K562 (cell line): Measurements from ENCODE around the gene TTLL10. TPM values are rescaled to one million over a fixed set of nuclear protein-coding genes. Genes with fewer than 3 reads are reported as not detected.

Experiments
- ATAC-seq: fragments of 200-7000 bp; cut with Tn5 transposase; 3 replicates; pipeline ENCODE4 v1.9.1; 2020; ENCODE audit warnings: moderate library complexity
- BruUV-seq: library from RNA; stranded (reverse); fragments of 400-500 nt; replicated peaks from 2 replicates; lab custom pipeline; 2021; lab: Mats Ljungman, UMichigan
- CTCF ChIA-PET: fragments of 300-600 bp; formaldehyde crosslinking; extraction: SDS; loops from one replicate; lab custom pipeline; 2021; ENCODE audit warnings: low intra/inter-chr PET ratio; lab: Yijun Ruan, JAX
- POLR2A ChIA-PET: fragments of 300-600, 350-650 bp; sonication (Branson Sonifier 250); formaldehyde crosslinking; extraction: SDS; loops from one replicate; lab custom pipeline; 2021; ENCODE audit warnings: antibody characterized with exemption, inconsistent platforms; lab: Yijun Ruan, JAX
- DNase-seq, 4 experiments: peaks; one replicate each; pipeline versions ENCODE4 v3.0.0 to v3.0.0-alpha.2; 2011 to 2018; ENCODE audit warnings: low spot score in 3 of 4, mixed read lengths in 3 of 4; ENCODE audit errors: extremely low read depth in 1 of 4
- FAIRE-seq: peaks from 2 replicates; lab custom pipeline; 2011; peaks lifted over from hg19 to GRCh38; lab: Jason Lieb, UNC
- H2AFZ ChIP-seq: 2 replicates; pipeline ENCODE4 v1.6.0; 2011; ENCODE audit warnings: low read depth, low read length, control low read depth, inconsistent platforms
- H3K27ac ChIP-seq: fragments of 200-600 bp; 3 replicates; pipeline ENCODE4 v1.8.0; 2011; ENCODE audit warnings: low read depth, mild to moderate bottlenecking, control low read depth, inconsistent platforms, low read length, moderate library complexity, mixed read lengths; ENCODE audit errors: extremely low read depth
- H3K27me3 ChIP-seq, 2 experiments: fragments of 300-600 bp in 1 of 2; 2 replicates in 1 of 2; 3 replicates in 1 of 2; pipeline versions ENCODE4 v1.6.0 to v1.8.0; 2011; ENCODE audit warnings: inconsistent platforms in 2 of 2, low read length in 2 of 2, mild to moderate bottlenecking in 1 of 2, mixed read lengths in 1 of 2, moderate library complexity in 1 of 2; ENCODE audit not compliant: control insufficient read depth in 2 of 2, insufficient read depth in 2 of 2
- H3K36me3 ChIP-seq: fragments of 300-600 bp; 3 replicates; pipeline ENCODE4 v1.8.0; 2011; ENCODE audit warnings: mild to moderate bottlenecking, low read length, inconsistent platforms; ENCODE audit not compliant: control insufficient read depth, insufficient read depth
- H3K4me1 ChIP-seq, 2 experiments: fragments of 200-600 bp in 1 of 2; replicated peaks in 1 of 2; 2 replicates in 1 of 2; 3 replicates in 1 of 2; pipeline versions ENCODE4 v1.5.1 to v1.8.0; 2011; ENCODE audit warnings: inconsistent platforms in 2 of 2, low read length in 2 of 2, mild to moderate bottlenecking in 1 of 2, mixed read lengths in 1 of 2, moderate library complexity in 1 of 2; ENCODE audit not compliant: control insufficient read depth in 2 of 2, insufficient read depth in 2 of 2
- H3K4me2 ChIP-seq: 2 replicates; pipeline ENCODE4 v1.6.1; 2011; ENCODE audit warnings: low read length, control low read depth, inconsistent platforms, mixed read lengths; ENCODE audit not compliant: insufficient read depth
- H3K4me3 ChIP-seq: fragments of 200-600 bp; sonication (generic), shearing (Covaris generic); 2 replicates; pipeline ENCODE4 v1.5.1; 2016; ENCODE audit warnings: control low read depth, inconsistent platforms
- H3K79me2 ChIP-seq: fragments of 200-600 bp; 3 replicates; pipeline ENCODE4 v1.8.0; 2011; ENCODE audit warnings: low read length, inconsistent platforms; ENCODE audit not compliant: control insufficient read depth, insufficient read depth
- H3K9ac ChIP-seq, 2 experiments: 2 replicates each; pipeline versions ENCODE4 v1.6.0 to v1.6.1; 2011; ENCODE audit warnings: low read depth in 2 of 2, low read length in 2 of 2, control low read depth in 1 of 2, inconsistent platforms in 1 of 2, mild to moderate bottlenecking in 1 of 2, mixed read lengths in 1 of 2; ENCODE audit not compliant: insufficient read depth in 1 of 2
- H3K9me1 ChIP-seq: one replicate; pipeline ENCODE4 v1.6.0; 2011; ENCODE audit warnings: inconsistent platforms, mild to moderate bottlenecking, low read length, moderate library complexity; ENCODE audit not compliant: control insufficient read depth, insufficient read depth
- H3K9me3 ChIP-seq: replicated peaks from 2 replicates; pipeline ENCODE4 v1.5.1; 2011; ENCODE audit warnings: low read depth, low read length, inconsistent platforms; ENCODE audit not compliant: control insufficient read depth, insufficient read depth
- H4K20me1 ChIP-seq: replicated peaks from 2 replicates; pipeline ENCODE4 v1.6.1; 2011; ENCODE audit warnings: low read length, inconsistent platforms, mixed read lengths; ENCODE audit not compliant: control insufficient read depth, insufficient read depth
- FOXJ2 ChIP-seq: fragments of 200-800 bp; sonication (Bioruptor generic); IDR thresholded peaks from 2 replicates; pipeline ENCODE4 v1.6.1; 2016; ENCODE audit warnings: missing genetic modification characterization, missing compliant biosample characterization
- MAX ChIP-seq: sonication (generic); formaldehyde crosslinking; IDR thresholded peaks from 2 replicates; pipeline ENCODE4 v1.9.0; 2022; ENCODE audit warnings: mild to moderate bottlenecking, missing genetic modification reagents
- TAF15 ChIP-seq: fragments of 200-400 bp; formaldehyde crosslinking; IDR thresholded peaks from 2 replicates; pipeline ENCODE4 v1.6.1; 2017; ENCODE audit warnings: mild to moderate bottlenecking, low read depth, low read length, moderate library complexity
- TGIF2 ChIP-seq: sonication (generic); formaldehyde crosslinking; IDR thresholded peaks from 2 replicates; pipeline ENCODE4 v1.8.1; 2022; ENCODE audit warnings: mild to moderate bottlenecking, missing genetic modification reagents, moderate library complexity
- WHSC1 ChIP-seq: IDR thresholded peaks from one replicate; pipeline ENCODE4 v1.6.1; 2012; ENCODE audit warnings: low read length, control low read depth, inconsistent platforms
- ZFP1 ChIP-seq: fragments of 450-650 bp; formaldehyde crosslinking; IDR thresholded peaks from 2 replicates; pipeline ENCODE4 v1.4.0; 2020; ENCODE audit warnings: mild to moderate bottlenecking, mixed read lengths
- WGBS: fragments of 100-300 bp; shearing (Covaris generic); methylation state at CpG from one replicate; pipeline ENCODE4 v1.1.6; 2016; ENCODE audit warnings: low coverage, mixed read lengths; ENCODE audit not compliant: insufficient coverage; ENCODE audit errors: missing lambda C conversion rate; 5-methylcytosine and 5-hydroxymethylcytosine counted together
- in situ Hi-C: fragments of 300-500 bp; cut with MboI; formaldehyde crosslinking; loops from 4 replicates; pipeline ENCODE4 v1.15.0; 2018; ENCODE audit warnings: inconsistent platforms, mixed read lengths
- intact Hi-C: fragments of 100-400 bp; cut with micrococcal nuclease; formaldehyde crosslinking; loops from 2 replicates; pipeline ENCODE4 v1.14.2; 2022
- polyA plus RNA-seq, 8 experiments: library from polyadenylated mRNA; depleted of rRNA in 4 of 8; stranded (reverse) in 5 of 8; unstranded in 3 of 8; fragments of >200 nt; fragmentation: Nextera tagmentation in 2 of 8; fragmentation: Illumina TruSeq in 1 of 8; extraction: Ambion mirVana in 2 of 8; extraction: Trizol in 1 of 8; gene quantifications; 2 replicates each; pipeline versions ENCODE4 v1.2.1 to v1.2.3, GENCODE V29; 2011 to 2014; ENCODE audit warnings: inconsistent platforms in 1 of 8, missing spikeins in 1 of 8
- total RNA-seq, 7 experiments: library from RNA; depleted of rRNA in 6 of 7; stranded (reverse); fragments of >200 nt in 6 of 7; fragmentation: Illumina TruSeq in 2 of 7; extraction: Trizol in 2 of 7; gene quantifications; 2 replicates each; pipeline versions ENCODE4 v1.2.1 to v1.2.3, GENCODE V29; 2011 to 2021; ENCODE audit warnings: low replicate concordance in 1 of 7

TTLL10 gene
- total and polyA plus RNA-seq, 9 of the 15 experiments (the other 6 are each of a cell fraction or from before 2014, with no cell fraction given): not detected

DNA sequence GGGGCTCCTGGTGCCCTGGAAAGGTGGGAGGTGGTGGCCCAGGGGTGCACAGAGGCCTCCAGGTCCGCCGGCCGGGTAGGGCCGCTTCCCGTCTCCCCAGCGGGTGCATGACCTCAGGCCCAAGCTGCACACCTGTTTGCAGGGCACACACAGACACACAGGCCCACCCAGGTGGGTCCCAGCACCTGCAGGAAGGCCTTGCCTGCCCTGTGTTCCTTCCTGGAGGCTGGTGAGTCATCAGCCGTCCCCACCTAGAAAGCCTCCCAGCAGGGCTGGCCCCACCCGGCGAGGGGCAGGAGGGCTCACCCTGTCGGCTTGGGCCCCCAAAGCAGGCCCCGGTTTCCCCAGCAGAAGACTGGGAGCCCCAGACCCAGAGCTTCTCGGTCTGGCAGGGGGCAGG is 23.6 kb upstream of the TTLL10 start:
- intact Hi-C loops: no loop called here
- H3K27me3 ChIP-seq: peaks cover 25 to 43% of the 10 kb centered on the region in 2 experiments
- in situ Hi-C loops: no loop called here
- no TSS peak for BruUV-seq
- ChIA-PET POLR2A (interaction anchor here (0.6 kb wide), 2 partner anchors 230 to 1000 kb away, joined by 3 read pairs; no protein-coding TSS in a partner anchor), CTCF (no interaction called here)
- no peak overlapping the region for H3K4me3 ChIP-seq
- 18% methylated on average over 12 of the region's 12 CpGs for WGBS
- H3K79me2 ChIP-seq: no peaks in the 10 kb centered on the region
- peak overlapping the region in 1 of 2 experiments; percentile 47; a peak in 2 of 4 replicates for H3K9ac ChIP-seq
- H3K27ac ChIP-seq: no peak overlapping the region
- peak; percentile 17; the same call in 1 of the 3 replicates for ATAC-seq
- peaks cover 0 to 57% of the 10 kb centered on the region in 2 experiments; a peak in 3 of 5 replicates for H3K4me1 ChIP-seq
- peaks cover 8% of the 10 kb centered on the region; the same call in 1 of the 2 replicates for H4K20me1 ChIP-seq
- no peak for FAIRE-seq
- H3K9me3 ChIP-seq: no peaks in the 10 kb centered on the region
- no peak for DNase-seq
- H3K4me2 ChIP-seq: no peak overlapping the region
- no peaks in the 10 kb centered on the region for H3K9me1 ChIP-seq
- TF ChIP-seq MAX (CRISPR knock-in tag) (0 out of 2 replicates have a peak, but pooled peaks have one; percentile 23), TAF15 (no peak)
- TF ChIP-seq, all 486 proteins: peak for 1
- no peaks in the 10 kb centered on the region for H3K36me3 ChIP-seq
- no peak overlapping the region for H2AFZ ChIP-seq

- ChIA-PET POLR2A (interaction anchor here (0.6 to 0.9 kb wide), 2 partner anchors 27 to 69 kb away, joined by 3 to 4 read pairs; no protein-coding TSS in a partner anchor), CTCF (no interaction called here)
- H3K9ac ChIP-seq: no peak overlapping the region
- peaks cover 25 to 41% of the 10 kb centered on the region in 2 experiments for H3K27me3 ChIP-seq
- H4K20me1 ChIP-seq: peaks cover 8% of the 10 kb centered on the region; the same call in 1 of the 2 replicates
- H3K9me1 ChIP-seq: no peaks in the 10 kb centered on the region
- H3K36me3 ChIP-seq: no peaks in the 10 kb centered on the region
- WGBS: 58% methylated on average over 16 of the region's 21 CpGs
- peaks cover 6 to 51% of the 10 kb centered on the region in 2 experiments for H3K4me1 ChIP-seq
- H3K27ac ChIP-seq: no peak overlapping the region
- no peak for ATAC-seq
- no peak overlapping the region for H3K4me2 ChIP-seq
- H3K79me2 ChIP-seq: no peaks in the 10 kb centered on the region
- no peak overlapping the region for H3K4me3 ChIP-seq
- in situ Hi-C loops: no loop called here
- FAIRE-seq: no peak
- no peaks in the 10 kb centered on the region for H3K9me3 ChIP-seq
- H2AFZ ChIP-seq: no peak overlapping the region
- intact Hi-C loops: no loop called here
- DNase-seq: no peak
- BruUV-seq: no TSS peak
- 0 out of 2 replicates have a peak, but pooled peaks have one; percentile 19 for TF ChIP-seq TGIF2
- no peak for TF ChIP-seq WHSC1
- TF ChIP-seq FOXJ2 (tag): no peak
- no peak for TF ChIP-seq ZFP1 (CRISPR knock-in tag)
Measured at GRCh38 chr1:1151306-1151705, 22.4 kb upstream of the TTLL10 start.
